ENCODE measurements around the gene HNRNPUL1.

- TF ChIP-seq CTCF (IDR thresholded peaks at IDR 0.05), result no peak
- no peak for TF ChIP-seq POLR2A (IDR thresholded peaks at IDR 0.05)
Observed at GRCh38 chr19:41222240-41222639, 41.9 kb upstream of the HNRNPUL1 start.
